ENCODE measurements around the gene AEBP2. TPM values are rescaled to one million over a fixed set of nuclear protein-coding genes. Genes with fewer than 3 reads are reported as not detected.
"Not testable (repeated sequence)": the region's sequence is repeated elsewhere in the genome, so short reads cannot be mapped to it uniquely, and the experiment has no call there.

Gene AEBP2
- 8.6 and 16.1 TPM in 2 replicates for total RNA-seq (2014; rRNA removed; shearing (Covaris generic))
- polyA plus RNA-seq (2015; cell fraction: cytosol; rRNA removed), result 20.8 and 23.9 TPM in 2 replicates
- 20.1 and 21.6 TPM in 2 replicates for polyA plus RNA-seq (2015; cell fraction: nucleus; rRNA removed)

DNA sequence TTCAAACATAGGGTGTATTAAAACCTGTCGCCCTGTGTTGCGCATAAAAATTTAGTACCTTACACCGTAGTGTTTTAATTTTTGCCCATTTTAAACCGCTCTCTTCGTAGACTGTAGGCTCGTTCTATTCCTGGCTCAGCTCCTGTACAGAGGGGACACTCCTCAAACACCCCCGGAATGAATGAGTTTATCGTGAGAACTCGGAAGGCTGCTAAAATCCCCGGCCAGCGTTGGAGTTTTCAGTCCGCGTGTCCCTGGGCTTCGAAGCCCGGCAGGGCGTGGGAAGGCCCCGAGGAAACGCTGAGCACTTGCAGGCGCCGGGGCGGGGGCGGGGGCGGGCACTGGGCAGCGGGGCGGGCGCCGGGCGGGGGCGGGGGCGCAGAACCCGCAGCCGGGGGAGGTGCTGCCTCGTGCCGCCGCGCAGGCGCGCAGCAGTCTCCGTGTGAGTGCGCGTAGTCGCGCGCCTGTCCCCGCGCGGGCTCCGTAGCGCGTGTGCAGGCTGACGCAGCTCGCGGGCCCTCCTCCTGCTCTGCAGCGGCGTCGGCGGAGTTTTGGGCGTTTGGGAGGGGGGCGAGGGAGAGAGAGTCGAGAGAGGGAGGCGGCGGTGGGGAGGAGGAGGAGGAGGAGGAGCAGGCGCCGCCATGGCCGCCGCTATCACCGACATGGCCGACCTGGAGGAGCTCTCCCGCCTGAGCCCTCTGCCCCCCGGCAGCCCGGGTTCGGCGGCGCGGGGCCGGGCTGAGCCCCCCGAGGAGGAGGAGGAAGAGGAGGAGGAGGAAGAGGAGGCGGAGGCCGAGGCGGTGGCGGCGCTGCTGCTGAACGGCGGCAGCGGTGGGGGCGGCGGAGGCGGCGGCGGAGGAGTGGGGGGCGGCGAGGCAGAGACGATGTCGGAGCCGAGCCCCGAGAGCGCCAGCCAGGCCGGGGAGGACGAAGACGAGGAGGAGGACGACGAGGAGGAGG, at the start of gene AEBP2:
Gene AEBP2 (plus strand): TSS at position 434 of the 960 bp plus-strand sequence. CDS start 208 bp downstream, at position 642.
- peak; percentile 88 for DNase-seq (ENCODE audit: low read depth)

- DNase-seq (ENCODE audit: low read depth), result no peak
Observed at GRCh38 chr12:19390051-19390598, 49.2 kb upstream of the AEBP2 start.

DNA sequence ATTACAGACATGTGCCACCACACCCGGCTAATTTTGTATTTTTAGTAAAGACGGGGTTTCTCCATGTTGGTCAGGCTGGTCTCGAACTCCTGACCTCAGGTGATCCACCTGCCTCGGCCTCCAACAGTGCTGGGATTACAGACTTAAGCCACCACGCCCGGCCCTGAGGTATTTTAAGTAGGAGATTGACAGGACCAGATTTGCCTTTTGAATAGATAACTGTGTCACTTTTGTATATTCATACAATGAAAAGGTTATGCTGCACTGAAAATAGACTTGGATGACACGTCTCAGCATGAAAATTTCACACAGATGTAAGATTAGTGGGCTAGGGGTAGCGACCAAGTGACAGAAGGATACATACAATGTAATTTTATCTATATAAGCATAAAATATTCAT, 46.6 kb upstream of the AEBP2 start:
- DNase-seq (ENCODE audit: low read depth), result not testable (repeated sequence)

DNA sequence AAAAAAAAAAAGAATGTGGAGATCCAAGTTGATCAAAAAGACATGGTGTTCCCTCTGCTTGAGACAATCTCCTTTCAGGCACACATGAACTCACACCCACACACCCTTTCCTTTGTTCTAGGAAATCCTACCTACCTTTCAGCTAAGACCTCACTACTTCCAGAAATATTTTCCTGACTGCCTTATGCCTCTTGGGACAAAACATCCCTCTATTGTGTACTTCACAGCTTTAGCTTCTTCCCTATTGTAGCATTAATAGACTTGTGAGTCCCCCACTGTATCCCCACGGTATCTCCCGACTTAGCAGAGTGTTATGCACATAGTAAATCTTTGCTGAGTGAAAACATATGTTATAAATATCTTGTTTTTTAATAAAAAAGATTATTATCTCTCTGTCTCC, 44.9 kb upstream of the AEBP2 start:
- DNase-seq (ENCODE audit: low read depth), result no peak

DNA sequence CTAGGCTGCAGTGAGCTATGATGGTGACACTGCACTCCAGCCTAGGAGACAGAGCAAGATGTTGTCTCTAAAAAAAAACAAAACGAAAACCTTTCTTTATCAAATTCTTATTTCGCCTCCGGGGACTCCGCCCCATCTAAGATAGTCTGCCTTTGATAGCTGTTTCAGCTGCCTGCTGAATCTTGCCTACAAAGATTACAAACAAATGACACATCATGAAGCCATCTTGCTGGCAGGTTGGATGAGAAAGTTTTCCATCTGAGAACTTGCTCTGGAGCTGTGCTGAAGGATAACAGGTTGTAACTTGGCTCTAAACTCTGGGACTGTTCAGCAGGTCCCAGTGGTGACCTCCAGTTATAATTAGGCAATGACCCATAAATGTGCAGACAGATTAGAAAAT, 41.8 kb upstream of the AEBP2 start:
- no peak for DNase-seq (ENCODE audit: low read depth)

- DNase-seq (ENCODE audit: low read depth), result no peak
Observed at GRCh38 chr12:19398376-19399363, 40.6 kb upstream of the AEBP2 start.

GRCh38 chr12:19400649-19401285, 38.5 kb upstream of the AEBP2 start:
- not testable (repeated sequence) for DNase-seq (ENCODE audit: low read depth)

- no peak for DNase-seq (ENCODE audit: low read depth)
Observed at GRCh38 chr12:19402211-19402610, 37.1 kb upstream of the AEBP2 start.

GRCh38 chr12:19402743-19403431, 36.4 kb upstream of the AEBP2 start:
- DNase-seq (ENCODE audit: low read depth), result peak; percentile 64

DNA sequence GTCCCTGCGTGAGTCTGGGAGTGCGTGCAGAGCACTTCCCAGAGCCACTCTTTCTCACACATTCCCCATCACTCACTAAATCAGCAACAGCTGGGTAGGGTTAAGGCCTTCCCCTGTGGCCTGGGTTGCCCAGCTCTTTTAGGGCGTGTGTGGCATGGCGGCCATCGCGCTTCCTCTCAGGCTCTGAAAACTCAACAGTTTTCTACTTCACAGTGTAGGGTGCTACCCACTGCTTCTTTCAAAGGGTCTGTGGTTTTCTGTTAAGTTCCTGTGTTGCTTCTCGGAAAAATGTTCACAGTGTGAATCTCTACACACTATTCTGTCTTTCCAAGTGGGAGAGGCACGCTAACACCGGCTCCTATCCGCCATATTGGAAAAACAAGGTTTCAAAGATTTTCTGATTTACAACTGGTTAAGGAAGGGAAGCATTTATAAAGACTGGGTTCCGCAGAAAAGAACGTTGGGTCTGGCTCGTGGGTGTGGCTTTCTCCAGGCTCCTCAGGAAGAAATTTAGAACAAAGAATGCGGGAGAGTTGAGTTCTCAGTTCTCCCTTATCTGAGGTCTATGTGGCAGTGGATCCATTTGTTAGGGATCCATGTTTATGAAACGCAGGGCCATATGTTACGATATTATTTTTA, 34.9 kb upstream of the AEBP2 start:
- no peak for DNase-seq (ENCODE audit: low read depth)

GRCh38 chr12:19409376-19409775, 29.9 kb upstream of the AEBP2 start:
- no peak for DNase-seq (ENCODE audit: low read depth)

DNA sequence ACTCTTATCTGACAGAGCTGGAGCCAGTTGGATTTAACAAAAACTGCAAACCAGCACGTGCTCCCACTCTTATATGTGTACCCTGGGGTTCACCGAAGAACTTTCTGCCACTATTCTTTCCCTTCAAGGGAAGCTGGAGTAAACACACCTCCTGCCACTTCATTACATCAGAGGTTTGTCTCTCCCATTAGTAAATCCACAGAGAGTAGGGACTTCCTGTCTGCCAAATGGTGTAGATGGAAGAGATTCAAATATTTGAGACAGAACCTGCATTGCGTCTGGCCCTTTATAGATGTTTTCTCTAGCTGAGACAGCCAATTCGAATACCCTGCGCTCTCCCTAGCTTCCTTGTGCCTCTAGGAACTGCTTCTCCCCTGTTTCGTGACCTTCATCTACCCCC, 29.1 kb upstream of the AEBP2 start:
- DNase-seq (ENCODE audit: low read depth), result no peak

- DNase-seq (ENCODE audit: low read depth), result no peak
Observed at GRCh38 chr12:19410629-19411185, 28.6 kb upstream of the AEBP2 start.

- DNase-seq (ENCODE audit: low read depth), result peak; percentile 8
Observed at GRCh38 chr12:19411234-19412204, 27.8 kb upstream of the AEBP2 start.

GRCh38 chr12:19412844-19413243, 26.4 kb upstream of the AEBP2 start:
- no peak for DNase-seq (ENCODE audit: low read depth)

DNA sequence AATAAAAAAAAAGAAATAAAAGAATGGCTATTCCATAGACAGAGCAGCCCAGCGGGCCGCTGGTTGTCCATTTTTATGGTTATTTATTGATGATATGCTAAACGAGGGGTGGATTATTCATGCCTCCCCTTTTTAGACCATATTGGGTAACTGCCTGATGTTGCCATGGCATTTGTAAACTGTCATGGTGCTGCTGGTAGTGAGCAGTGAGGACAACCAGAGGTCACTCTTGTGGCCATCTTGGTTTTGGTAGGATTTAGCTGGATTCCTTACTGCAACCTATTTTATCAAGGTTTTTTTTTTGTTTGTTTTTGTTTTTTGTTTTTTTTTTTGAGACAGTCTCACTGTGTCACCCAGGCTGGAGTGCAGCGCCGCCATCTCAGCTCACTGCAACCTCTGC, 25.7 kb upstream of the AEBP2 start:
- not testable (repeated sequence) for DNase-seq (ENCODE audit: low read depth)

GRCh38 chr12:19415563-19415962, 23.7 kb upstream of the AEBP2 start:
- no peak for DNase-seq (ENCODE audit: low read depth)

DNA sequence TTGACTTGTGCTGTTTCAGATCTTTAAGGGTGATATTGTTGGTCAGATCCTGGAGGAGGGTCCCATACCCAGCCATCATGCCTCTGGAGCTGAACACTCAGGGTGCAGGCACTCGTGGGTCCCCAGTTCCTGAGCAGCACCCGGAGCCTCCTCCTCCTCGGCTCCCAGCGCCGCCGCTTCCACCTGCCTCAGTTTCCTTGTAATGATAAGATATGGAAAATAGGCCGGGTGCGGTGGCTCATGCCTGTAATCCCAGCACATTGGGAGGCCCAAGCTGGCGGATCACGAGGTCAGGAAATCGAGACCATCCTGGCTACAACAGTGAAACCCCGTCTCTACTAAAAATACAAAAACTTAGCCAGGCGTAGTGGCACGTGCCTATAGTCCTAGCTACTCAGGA, 20.2 kb upstream of the AEBP2 start:
- DNase-seq (ENCODE audit: low read depth), result no peak
